Ascending aorta (tissue), 2 donors: ENCODE data around the gene SDF4. TPM values are rescaled to one million over a fixed set of nuclear protein-coding genes. Genes with fewer than 3 reads are reported as not detected.

Experiments
- DNase-seq, 2 donors: peaks; one replicate each; pipeline ENCODE4 v3.0.0-alpha.2; 2019; ENCODE audit warnings: low spot score in 2 of 2
- H3K27ac ChIP-seq, 2 donors: fragments of 200-600 bp; sonication (generic); one replicate each; pipeline ENCODE4 v1.5.1; 2016 to 2017; ENCODE audit warnings: mild to moderate bottlenecking in 1 of 2
- H3K27me3 ChIP-seq: fragments of 200-600 bp; sonication (generic); one replicate; pipeline ENCODE4 v1.5.1; 2017
- H3K36me3 ChIP-seq, 2 donors: fragments of 200-600 bp; sonication (generic); one replicate each; pipeline ENCODE4 v1.5.1; 2016
- H3K4me1 ChIP-seq, 2 donors: fragments of 200-600 bp; sonication (generic); one replicate each; pipeline ENCODE4 v1.5.1; 2016 to 2017; ENCODE audit warnings: mild to moderate bottlenecking in 1 of 2
- H3K4me3 ChIP-seq, 2 donors: fragments of 200-600 bp; sonication (generic); one replicate each; pipeline ENCODE4 v1.5.1; 2016 to 2017; ENCODE audit warnings: mild to moderate bottlenecking in 1 of 2
- H3K9me3 ChIP-seq, 2 donors: fragments of 200-600 bp; sonication (generic); one replicate each; pipeline ENCODE4 v1.5.1; 2016
- intact Hi-C: fragments of 100-400 bp; cut with DNase I; formaldehyde crosslinking; loops from one replicate; pipeline ENCODE4 v1.15.1; 2023
- total RNA-seq: library from RNA; depleted of rRNA; stranded (reverse); fragments of >200 nt; gene quantifications from one replicate; pipeline ENCODE4 v1.1.0, GENCODE V29; 2016
- TF ChIP-seq, protein P1 (sequence below), 3 experiments: fragments of 200-600 bp in 2 of 3; fragments of 450-650 bp in 1 of 3; sonication (generic) in 2 of 3; IDR thresholded peaks; one replicate each; pipeline ENCODE4 v1.5.1; 2016 to 2019; ENCODE audit warnings: antibody characterized with exemption in 3 of 3, mild to moderate bottlenecking in 1 of 3, moderate library complexity in 1 of 3

The SDF4 gene
- total RNA-seq, 1 donor from 2014 or later, result 223 TPM

DNA sequence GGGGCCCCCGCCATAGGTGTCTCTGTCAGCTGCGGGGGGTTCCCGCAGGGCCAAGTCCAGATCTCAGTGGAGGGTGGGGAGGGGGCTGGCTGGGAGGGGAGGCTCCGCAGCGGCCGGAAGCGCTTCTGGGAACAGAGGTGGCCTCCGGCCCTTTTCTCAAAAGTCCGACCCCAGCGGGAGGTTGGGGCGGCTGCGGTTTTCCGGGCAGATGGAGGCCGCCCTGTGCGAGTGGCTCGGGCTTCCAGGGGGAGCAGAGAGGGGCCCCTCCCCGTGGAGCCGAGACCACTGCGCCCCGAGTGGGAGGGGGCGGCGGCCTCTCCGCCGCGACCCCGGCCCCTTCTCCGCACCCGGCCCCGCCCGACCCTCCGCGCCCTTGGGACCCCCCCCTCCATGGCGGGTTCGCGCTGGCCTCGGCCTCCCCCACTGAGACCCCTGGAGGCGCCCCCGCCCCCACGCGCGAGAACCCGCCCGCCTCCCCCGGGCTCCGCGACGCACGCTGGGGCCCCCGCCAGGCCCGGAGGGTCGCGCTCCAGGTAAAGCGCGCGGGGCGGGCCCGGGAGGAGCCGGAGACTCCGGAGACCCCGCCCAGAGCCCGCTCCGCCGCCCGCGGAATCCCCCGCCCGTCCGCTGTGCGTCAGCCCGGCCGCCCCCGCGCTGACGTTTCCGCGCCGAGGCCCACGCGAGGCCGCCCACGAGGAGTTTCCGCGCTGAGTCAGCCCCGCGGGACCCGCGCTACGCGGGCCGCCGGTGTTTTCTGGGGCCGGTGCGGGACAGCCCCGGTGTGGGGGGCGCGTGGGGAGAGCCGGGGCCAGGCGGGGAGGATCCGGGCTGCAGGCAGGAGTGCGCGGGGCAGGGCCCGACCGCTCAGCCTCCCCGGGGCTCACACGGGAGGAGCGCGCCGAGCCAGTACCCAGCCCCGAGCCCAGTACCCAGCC is 30.7 kb downstream of the SDF4 start:
- TF ChIP-seq, protein P1, sequence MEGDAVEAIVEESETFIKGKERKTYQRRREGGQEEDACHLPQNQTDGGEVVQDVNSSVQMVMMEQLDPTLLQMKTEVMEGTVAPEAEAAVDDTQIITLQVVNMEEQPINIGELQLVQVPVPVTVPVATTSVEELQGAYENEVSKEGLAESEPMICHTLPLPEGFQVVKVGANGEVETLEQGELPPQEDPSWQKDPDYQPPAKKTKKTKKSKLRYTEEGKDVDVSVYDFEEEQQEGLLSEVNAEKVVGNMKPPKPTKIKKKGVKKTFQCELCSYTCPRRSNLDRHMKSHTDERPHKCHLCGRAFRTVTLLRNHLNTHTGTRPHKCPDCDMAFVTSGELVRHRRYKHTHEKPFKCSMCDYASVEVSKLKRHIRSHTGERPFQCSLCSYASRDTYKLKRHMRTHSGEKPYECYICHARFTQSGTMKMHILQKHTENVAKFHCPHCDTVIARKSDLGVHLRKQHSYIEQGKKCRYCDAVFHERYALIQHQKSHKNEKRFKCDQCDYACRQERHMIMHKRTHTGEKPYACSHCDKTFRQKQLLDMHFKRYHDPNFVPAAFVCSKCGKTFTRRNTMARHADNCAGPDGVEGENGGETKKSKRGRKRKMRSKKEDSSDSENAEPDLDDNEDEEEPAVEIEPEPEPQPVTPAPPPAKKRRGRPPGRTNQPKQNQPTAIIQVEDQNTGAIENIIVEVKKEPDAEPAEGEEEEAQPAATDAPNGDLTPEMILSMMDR (IDR thresholded peaks at IDR 0.05), result no peak
- Histone ChIP-seq H3K9me3 (no peaks in the 10 kb centered on the region), H3K36me3 (no peaks in the 10 kb centered on the region), H3K4me1 (peaks cover 0 to 7% of the 10 kb centered on the region in 2 donors), H3K27me3 (peaks cover 8% of the 10 kb centered on the region), H3K27ac (no peak overlapping the region), H3K4me3 (peak overlapping the region; percentile 36 to 67)
- intact Hi-C loops, result no loop called here
- no peak for DNase-seq

DNA sequence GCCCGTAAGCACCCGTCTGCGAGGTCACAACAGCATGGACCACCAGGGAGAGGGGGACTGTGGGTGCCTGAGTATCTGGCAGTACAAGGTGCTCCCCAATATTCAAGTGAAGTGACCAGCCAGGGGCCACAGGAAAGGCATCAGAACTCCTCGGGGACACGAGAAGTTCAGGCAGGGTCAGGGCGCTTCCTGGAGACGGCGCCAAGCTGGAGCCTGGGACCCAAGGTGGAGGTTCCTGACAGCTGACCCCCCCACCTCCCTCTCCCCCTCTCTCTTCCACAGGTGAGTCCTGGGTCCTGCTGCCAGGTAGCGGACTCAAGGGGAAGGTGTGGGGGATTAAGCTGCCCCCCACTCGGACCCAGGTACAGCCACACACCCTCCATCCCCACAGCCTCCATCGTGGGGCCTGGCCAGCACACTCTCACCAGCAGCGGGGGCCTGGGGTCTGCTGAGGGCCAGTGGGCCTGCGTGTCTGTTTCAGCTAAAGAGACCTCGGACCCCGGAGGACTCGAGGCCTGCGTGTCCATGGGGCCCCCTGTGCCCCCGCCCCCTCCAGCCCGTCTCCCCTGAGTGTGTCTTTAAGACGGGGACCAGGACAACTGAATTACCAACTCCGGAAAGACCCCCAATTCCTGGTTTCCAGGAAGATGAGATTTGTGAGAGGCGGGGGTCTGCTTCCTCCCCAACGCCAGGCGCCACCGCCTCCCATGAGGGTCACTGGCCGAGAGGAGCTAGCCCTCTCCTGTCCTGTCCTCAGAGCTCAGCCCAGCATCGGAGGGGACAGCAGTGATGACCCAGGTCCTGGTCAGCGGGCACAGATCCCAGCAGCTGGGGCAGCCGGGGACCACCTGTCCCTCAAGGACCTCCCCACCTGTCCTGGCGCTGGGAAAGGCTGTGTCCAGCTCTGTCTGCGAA is 31.6 kb downstream of the SDF4 start:
- DNase-seq, result no peak
- Histone ChIP-seq H3K27me3 (no peaks in the 10 kb centered on the region), H3K4me1 (peaks cover 0 to 7% of the 10 kb centered on the region in 2 donors), H3K9me3 (no peaks in the 10 kb centered on the region), H3K27ac (no peak overlapping the region), H3K36me3 (no peaks in the 10 kb centered on the region), H3K4me3 (peak overlapping the region in 1 of 2 donors; percentile 67)
- TF ChIP-seq, protein P1 (IDR thresholded peaks at IDR 0.05), result no peak
- intact Hi-C loops, result no loop called here

DNA sequence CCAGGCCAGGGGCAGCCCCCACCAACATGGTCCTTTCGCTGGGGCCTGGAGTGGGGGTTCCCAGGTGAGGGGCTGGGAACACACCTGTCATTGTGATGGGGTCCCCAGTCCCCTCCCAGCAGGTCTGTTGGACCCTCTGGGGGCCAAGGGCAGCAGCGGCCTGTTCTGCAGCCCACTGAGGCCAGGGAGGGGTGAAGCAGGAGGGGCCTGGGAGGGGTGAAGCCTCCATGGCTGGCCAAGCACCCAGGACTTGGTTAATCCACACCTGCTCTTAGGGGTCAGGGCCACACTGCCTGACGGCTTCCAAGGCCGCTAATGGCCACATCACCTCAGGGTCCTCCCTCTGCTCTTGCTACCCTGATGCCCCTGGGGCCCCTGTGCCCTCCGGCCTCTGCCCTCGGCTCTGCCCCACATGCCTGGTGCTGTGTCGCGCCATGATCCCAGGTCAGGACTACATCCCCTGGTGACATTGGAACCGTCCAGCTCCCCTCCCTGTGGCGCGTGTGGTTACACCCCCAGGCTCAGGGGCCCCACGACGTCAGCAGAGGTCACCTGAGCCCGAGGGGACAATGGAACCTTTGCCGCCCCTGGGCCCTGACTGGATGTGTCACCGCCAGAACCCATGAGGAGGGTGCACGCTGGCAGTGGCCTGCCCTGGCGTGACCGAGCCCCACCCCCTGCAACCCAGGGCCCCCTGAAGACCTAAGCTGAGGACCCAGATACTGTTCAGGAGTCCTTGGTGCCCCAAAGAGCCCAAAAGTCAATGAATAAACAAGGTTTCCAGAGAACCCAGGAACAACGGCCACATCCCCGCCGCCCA is 32.5 kb downstream of the SDF4 start:
- intact Hi-C loops, result no loop called here
- Histone ChIP-seq H3K36me3 (no peaks in the 10 kb centered on the region), H3K4me1 (peaks cover 0 to 7% of the 10 kb centered on the region in 2 donors), H3K27me3 (no peaks in the 10 kb centered on the region), H3K4me3 (no peak overlapping the region), H3K9me3 (no peaks in the 10 kb centered on the region), H3K27ac (no peak overlapping the region)
- no peak for DNase-seq
- TF ChIP-seq, protein P1 (IDR thresholded peaks at IDR 0.05), result no peak

DNA sequence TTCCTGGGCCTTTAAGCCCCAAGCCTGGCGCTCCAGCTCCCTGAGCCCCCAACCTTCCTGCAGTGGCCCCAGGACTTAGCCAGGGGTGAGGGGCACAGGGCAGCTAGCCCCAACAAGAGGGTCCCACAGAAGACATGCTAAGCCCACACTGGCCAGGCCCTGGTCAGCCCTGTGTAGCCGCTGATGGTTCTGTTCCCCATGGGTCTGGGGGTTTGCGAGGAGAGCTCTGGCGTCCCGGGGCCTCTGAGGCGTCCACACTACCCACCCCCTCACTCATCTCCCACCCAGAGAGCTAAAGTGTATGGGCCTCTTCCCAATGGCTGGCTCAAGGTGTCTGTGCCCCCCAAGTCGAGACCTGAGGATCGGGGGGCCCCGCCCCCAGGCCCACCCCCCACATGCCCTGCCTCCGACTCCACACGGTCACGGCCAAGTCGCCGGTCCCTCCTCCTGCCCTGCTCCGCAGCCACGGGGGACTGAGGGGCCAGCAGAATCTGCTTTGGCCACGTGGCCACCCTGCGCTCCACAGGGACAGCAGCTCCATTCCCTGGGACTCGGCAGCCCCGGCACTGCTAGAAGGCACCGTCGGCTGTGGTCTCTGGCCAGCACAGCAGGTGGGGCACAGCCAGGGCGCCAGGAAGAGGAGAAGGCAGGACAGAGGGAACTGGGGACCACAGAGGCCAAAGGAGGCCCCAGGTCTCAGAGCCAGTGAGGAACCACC is 33.2 kb downstream of the SDF4 start:
- H3K27me3 ChIP-seq, result no peaks in the 10 kb centered on the region
- TF ChIP-seq, protein P1 (IDR thresholded peaks at IDR 0.05), result no peak
- H3K9me3 ChIP-seq, result no peaks in the 10 kb centered on the region
- no peak overlapping the region for H3K27ac ChIP-seq
- H3K4me1 ChIP-seq, result peaks cover 0 to 7% of the 10 kb centered on the region in 2 donors
- intact Hi-C loops, result no loop called here
- no peak overlapping the region for H3K4me3 ChIP-seq
- no peak for DNase-seq
- no peaks in the 10 kb centered on the region for H3K36me3 ChIP-seq
